ENCODE data around the gene ARL11. TPM values are rescaled to one million over a fixed set of nuclear protein-coding genes. Genes with fewer than 3 reads are reported as not detected.

ARL11 gene
- total and polyA plus RNA-seq, 2 of the 4 experiments (the other 2 are of a cell fraction), result not detected

DNA sequence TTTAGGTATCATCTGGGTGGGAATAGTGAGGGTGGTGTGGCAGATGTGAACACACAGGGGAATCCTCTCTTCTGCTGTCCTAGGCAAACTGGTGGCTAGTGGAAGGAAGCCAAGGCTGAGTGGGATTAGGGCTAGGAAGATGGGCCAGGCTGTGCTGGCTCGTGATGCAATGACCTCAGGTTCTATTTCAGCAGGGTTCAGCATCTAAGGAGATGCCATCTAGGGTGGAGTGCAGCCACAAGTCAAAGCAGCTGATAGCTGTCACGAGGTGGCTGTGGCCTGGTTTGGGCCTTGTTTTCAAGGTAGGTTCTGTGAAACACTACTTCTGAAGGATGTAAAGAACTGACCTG, 21.6 kb downstream of the ARL11 start:
- H3K23ac ChIP-seq (ENCODE audit: low read depth, low read length), result peak overlapping the region; percentile 80
- peak overlapping the region; percentile 80 for H4K91ac ChIP-seq (ENCODE audit: insufficient read depth, low read depth, low read length)
- peak overlapping the region; percentile 82 for H2BK20ac ChIP-seq (ENCODE audit: low read depth, low read length)
- no peaks in the 10 kb centered on the region for H3K36me3 ChIP-seq (ENCODE audit: control insufficient read depth, insufficient read depth, low read length)
- ChIA-PET CTCF (interaction anchor here (0.6 to 0.7 kb wide), 2 partner anchors 558 to 1426 kb away, joined by 3 to 4 read pairs; no protein-coding TSS in a partner anchor), POLR2A (ENCODE audit: unreplicated experiment) (interaction anchor here (0.6 kb wide), 1 partner anchor 122 kb away, joined by 6 read pairs; no protein-coding TSS in a partner anchor)
- peak overlapping the region; percentile 33 for H4K5ac ChIP-seq (ENCODE audit: low read depth, low read length)
- dilution Hi-C loops (cut with HindIII; ENCODE audit: low sequenced_read_pairs, unreplicated experiment), result no loop called here
- peak overlapping the region; percentile 29 for H2AFZ ChIP-seq (replicated peaks; ENCODE audit: low read length, poor library complexity)
- H2BK120ac ChIP-seq (ENCODE audit: low read depth, low read length), result peak overlapping the region; percentile 57
- BruUV-seq (replicated peaks), result no TSS peak
- peak overlapping the region; percentile 64 for H2BK15ac ChIP-seq (ENCODE audit: low read depth, low read length)
- H4K8ac ChIP-seq (ENCODE audit: low read depth in 2 of 2, low read length in 2 of 2), result peak overlapping the region; percentile 15 to 68; a peak in 3 of 4 replicates
- no peaks in the 10 kb centered on the region for H3K9me3 ChIP-seq (ENCODE audit: control insufficient read depth, insufficient read depth, low read length)
- H3K9ac ChIP-seq (ENCODE audit: low read depth, low read length), result no peak overlapping the region
- H3K4me3 ChIP-seq (ENCODE audit: insufficient read depth, low read depth, low read length), result no peak overlapping the region
- ATAC-seq (ENCODE audit: low read depth), result peak; percentile 63
- peaks cover 4% of the 10 kb centered on the region; the same call in 1 of the 2 replicates for H4K20me1 ChIP-seq (ENCODE audit: insufficient read depth, low read length)
- no peaks in the 10 kb centered on the region for H3K27me3 ChIP-seq (ENCODE audit: control insufficient read depth, insufficient read depth, low read length)
- H3K56ac ChIP-seq (ENCODE audit: extremely low read depth, insufficient read depth, low read length), result no peak overlapping the region
- peaks cover 18% of the 10 kb centered on the region for H3K9me1 ChIP-seq (ENCODE audit: insufficient read depth, low read length)
- peak overlapping the region; percentile 76 for H2BK5ac ChIP-seq (ENCODE audit: low read depth, low read length, poor library complexity, severe bottlenecking)
- H3K27ac ChIP-seq (ENCODE audit: insufficient read depth, low read length), result peak overlapping the region; percentile 94
- DNase-seq, result peak; percentile 48
- no peaks in the 10 kb centered on the region for H3K79me1 ChIP-seq (ENCODE audit: low read depth in 1 of 2, low read length in 2 of 2)
- in situ Hi-C loops (cut with MboI; ENCODE audit: low sequenced_read_pairs), result loop anchor here (25.0 kb wide), 2 partner anchors 1262 to 1412 kb away; partner anchors contain the start of gene RNASEH2B
- TF ChIP-seq RFX5 (IDR thresholded peaks at IDR 0.05; ENCODE audit: low read depth, low read length) (no peak), CEBPB (IDR thresholded peaks at IDR 0.05; ENCODE audit: low read depth, low read length) (peak; percentile 70)
- TF ChIP-seq, protein P1, sequence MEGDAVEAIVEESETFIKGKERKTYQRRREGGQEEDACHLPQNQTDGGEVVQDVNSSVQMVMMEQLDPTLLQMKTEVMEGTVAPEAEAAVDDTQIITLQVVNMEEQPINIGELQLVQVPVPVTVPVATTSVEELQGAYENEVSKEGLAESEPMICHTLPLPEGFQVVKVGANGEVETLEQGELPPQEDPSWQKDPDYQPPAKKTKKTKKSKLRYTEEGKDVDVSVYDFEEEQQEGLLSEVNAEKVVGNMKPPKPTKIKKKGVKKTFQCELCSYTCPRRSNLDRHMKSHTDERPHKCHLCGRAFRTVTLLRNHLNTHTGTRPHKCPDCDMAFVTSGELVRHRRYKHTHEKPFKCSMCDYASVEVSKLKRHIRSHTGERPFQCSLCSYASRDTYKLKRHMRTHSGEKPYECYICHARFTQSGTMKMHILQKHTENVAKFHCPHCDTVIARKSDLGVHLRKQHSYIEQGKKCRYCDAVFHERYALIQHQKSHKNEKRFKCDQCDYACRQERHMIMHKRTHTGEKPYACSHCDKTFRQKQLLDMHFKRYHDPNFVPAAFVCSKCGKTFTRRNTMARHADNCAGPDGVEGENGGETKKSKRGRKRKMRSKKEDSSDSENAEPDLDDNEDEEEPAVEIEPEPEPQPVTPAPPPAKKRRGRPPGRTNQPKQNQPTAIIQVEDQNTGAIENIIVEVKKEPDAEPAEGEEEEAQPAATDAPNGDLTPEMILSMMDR (conservative IDR thresholded peaks at IDR 0.05; ENCODE audit: low read depth, low read length), result no peak
- H3K4ac ChIP-seq (ENCODE audit: low read depth, low read length), result peak overlapping the region; percentile 73
- H3K18ac ChIP-seq (ENCODE audit: low read depth, low read length), result peak overlapping the region; percentile 96
- H3K4me2 ChIP-seq (ENCODE audit: low read depth, low read length), result peak overlapping the region; percentile 89
- H2AK9ac ChIP-seq (replicated peaks; ENCODE audit: low read depth, low read length, poor library complexity), result peak overlapping the region; percentile 8
- peak overlapping the region; percentile 39 for H3K14ac ChIP-seq (replicated peaks; ENCODE audit: low read depth, low read length)
- peak overlapping the region; percentile 89 for H2AK5ac ChIP-seq (ENCODE audit: low read depth, low read length)
- intact Hi-C loops (cut with micrococcal nuclease), result no loop called here
- peaks cover 15% of the 10 kb centered on the region for H3K4me1 ChIP-seq (ENCODE audit: control insufficient read depth, insufficient read depth, low read length)
- WGBS, 2 experiments (ENCODE audit: extremely low coverage in 2 of 2, insufficient read length in 1 of 2), result no CpG with 5 or more reads among the region's 2 CpGs
